ENCODE data around the gene TIMELESS.

DNA sequence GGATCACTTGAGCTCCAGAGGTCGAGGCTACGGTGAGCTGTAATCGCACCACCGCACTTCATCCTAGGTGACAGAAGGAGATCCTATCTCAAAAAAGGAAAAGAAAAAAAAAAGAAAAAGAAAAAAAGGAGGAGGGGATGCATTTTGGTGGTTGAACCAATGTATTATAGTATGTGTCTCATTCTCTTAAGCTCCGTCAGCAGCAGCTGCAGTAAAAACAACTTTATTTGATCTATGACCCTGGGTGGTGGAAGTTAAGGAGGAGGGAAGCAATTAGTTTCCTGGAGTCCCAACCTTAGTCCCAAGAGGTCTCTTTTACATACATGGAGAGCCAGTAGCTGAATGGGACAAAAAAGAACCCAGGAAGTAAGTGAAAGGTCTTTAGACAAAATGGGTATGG, 59.8 kb downstream of the TIMELESS start:
- TF ChIP-seq CTCF (IDR thresholded peaks at IDR 0.05 in 4 of 5, conservative IDR thresholded peaks at IDR 0.05 in 1 of 5) (no peak), POLR2A (IDR thresholded peaks at IDR 0.05) (no peak)

Measured in gastrocnemius medialis (tissue), 4 donors.